Liver (tissue), 9 donors: ENCODE data around the gene GOLGA7B. TPM values are rescaled to one million over a fixed set of nuclear protein-coding genes. Genes with fewer than 3 reads are reported as not detected.

ENCODE experiments used
- DNase-seq: peaks from one replicate; pipeline ENCODE4 v3.0.0-alpha.2; 2017; ENCODE audit warnings: low spot score
- H3K27ac ChIP-seq, 2 donors: one replicate each; pipeline ENCODE4 v1.7.0; 2013; ENCODE audit warnings: inconsistent platforms in 2 of 2, low read length in 2 of 2, control low read depth in 1 of 2, low read depth in 1 of 2, mild to moderate bottlenecking in 1 of 2
- H3K27me3 ChIP-seq, 4 donors: one replicate each; pipeline versions ENCODE4 v1.6.1 to v1.7.0; 2013; ENCODE audit warnings: low read length in 3 of 4, inconsistent platforms in 1 of 4, mild to moderate bottlenecking in 1 of 4, moderate library complexity in 1 of 4; ENCODE audit not compliant: control insufficient read depth in 4 of 4, insufficient read depth in 4 of 4
- H3K36me3 ChIP-seq, 4 donors: one replicate each; pipeline versions ENCODE4 v1.6.1 to v1.7.0; 2013; ENCODE audit warnings: low read length in 3 of 4, mild to moderate bottlenecking in 3 of 4, low read depth in 1 of 4, moderate library complexity in 1 of 4; ENCODE audit not compliant: control insufficient read depth in 4 of 4, insufficient read depth in 3 of 4
- H3K4me1 ChIP-seq, 4 donors: one replicate each; pipeline versions ENCODE4 v1.6.1 to v1.7.0; 2013; ENCODE audit warnings: low read length in 3 of 4, mild to moderate bottlenecking in 3 of 4, moderate library complexity in 1 of 4; ENCODE audit not compliant: control insufficient read depth in 4 of 4, insufficient read depth in 4 of 4
- H3K4me3 ChIP-seq, 3 donors: one replicate each; pipeline versions ENCODE4 v1.6.1 to v1.7.0; 2013; ENCODE audit warnings: low read length in 3 of 3, control low read depth in 1 of 3, low read depth in 1 of 3, mild to moderate bottlenecking in 1 of 3
- H3K9ac ChIP-seq, 2 donors: one replicate each; pipeline ENCODE4 v1.7.0; 2013; ENCODE audit warnings: low read length in 2 of 2, mild to moderate bottlenecking in 2 of 2, moderate library complexity in 2 of 2, control low read depth in 1 of 2, low read depth in 1 of 2
- H3K9me3 ChIP-seq, 4 donors: one replicate each; pipeline versions ENCODE4 v1.6.1 to v1.7.0; 2013; ENCODE audit warnings: low read length in 3 of 4; ENCODE audit not compliant: control insufficient read depth in 4 of 4
- CTCF ChIP-seq: fragments of 150-350 bp; IDR thresholded peaks from 2 replicates; pipeline ENCODE4 v1.5.1; 2017; ENCODE audit warnings: improper control_type of control experiment, low read depth, low read length; ENCODE audit not compliant: missing input control
- EGR1 ChIP-seq, 2 donors: IDR thresholded peaks; 2 replicates each; pipeline ENCODE4 v1.6.1; 2016 to 2018; ENCODE audit warnings: antibody characterized with exemption in 2 of 2, low read depth in 2 of 2
- GABPA ChIP-seq, 2 donors: IDR thresholded peaks in 1 of 2; conservative IDR thresholded peaks in 1 of 2; 2 replicates each; pipeline ENCODE4 v1.6.1; 2016; ENCODE audit warnings: antibody characterized with exemption in 2 of 2, mild to moderate bottlenecking in 1 of 2, moderate library complexity in 1 of 2
- HNF4A ChIP-seq, 2 donors: conservative IDR thresholded peaks; 2 replicates each; pipeline ENCODE4 v1.6.1; 2016; ENCODE audit warnings: antibody characterized with exemption in 2 of 2, mild to moderate bottlenecking in 2 of 2
- HNF4G ChIP-seq: IDR thresholded peaks from 2 replicates; pipeline ENCODE4 v1.6.1; 2016; ENCODE audit warnings: antibody characterized with exemption
- JUND ChIP-seq, 2 donors: IDR thresholded peaks; 2 replicates each; pipeline ENCODE4 v1.6.1; 2016; ENCODE audit warnings: antibody characterized with exemption in 2 of 2
- MAX ChIP-seq: IDR thresholded peaks from 2 replicates; pipeline ENCODE4 v1.6.1; 2016; ENCODE audit warnings: antibody characterized with exemption
- NR2F2 ChIP-seq: IDR thresholded peaks from 2 replicates; pipeline ENCODE4 v1.6.1; 2016; ENCODE audit warnings: antibody characterized with exemption
- REST ChIP-seq: IDR thresholded peaks from 2 replicates; pipeline ENCODE4 v1.6.1; 2016; ENCODE audit warnings: antibody characterized with exemption, mild to moderate bottlenecking
- RXRA ChIP-seq, 2 donors: IDR thresholded peaks; 2 replicates each; pipeline ENCODE4 v1.6.1; 2017 to 2018; ENCODE audit warnings: antibody characterized with exemption in 2 of 2, mild to moderate bottlenecking in 1 of 2
- SP1 ChIP-seq: IDR thresholded peaks from 2 replicates; pipeline ENCODE4 v1.6.1; 2018; ENCODE audit warnings: antibody characterized with exemption, mild to moderate bottlenecking
- TAF1 ChIP-seq: conservative IDR thresholded peaks from 2 replicates; pipeline ENCODE4 v1.6.1; 2016; ENCODE audit warnings: antibody characterized with exemption, mild to moderate bottlenecking
- YY1 ChIP-seq: IDR thresholded peaks from 2 replicates; pipeline ENCODE4 v1.6.1; 2016; ENCODE audit warnings: antibody characterized with exemption, mild to moderate bottlenecking
- ZBTB33 ChIP-seq: IDR thresholded peaks from 2 replicates; pipeline ENCODE4 v1.6.1; 2016; ENCODE audit warnings: antibody characterized with exemption
- WGBS: extraction: QIAGEN DNeasy Blood & Tissue Kit; methylation state at CpG from one replicate; pipeline ENCODE4 v1.1.7; 2013; 5-methylcytosine and 5-hydroxymethylcytosine counted together
- polyA plus RNA-seq, 2 donors: library from polyadenylated mRNA; stranded (reverse) in 1 of 2; unstranded in 1 of 2; fragments of 200-250 nt in 1 of 2; fragments of >200 nt in 1 of 2; fragmentation: Nextera tagmentation in 1 of 2; extraction: Ambion mirVana in 1 of 2; gene quantifications; one replicate each; pipeline versions ENCODE4 v1.2.1 to v1.2.3, GENCODE V29; 2013 to 2015
- total RNA-seq, 2 donors: library from RNA; depleted of rRNA; stranded (reverse); fragments of >200 nt; gene quantifications; one replicate each; pipeline ENCODE4 v1.2.3, GENCODE V29; 2014
- donor health status: healthy.
- donor health status: healthy.
- donor health status: healthy.
- donor health status: healthy.
- donor health status: healthy.

GOLGA7B gene
- total and polyA plus RNA-seq, 4 donors, result 0.05 to 0.63 (median 0.40) TPM

GRCh38 chr10:97801422-97801821, 48.2 kb upstream of the GOLGA7B start (continued):
- no peak for TF ChIP-seq GABPA (IDR thresholded peaks at IDR 0.05 in 1 of 2, conservative IDR thresholded peaks at IDR 0.05 in 1 of 2)

DNA sequence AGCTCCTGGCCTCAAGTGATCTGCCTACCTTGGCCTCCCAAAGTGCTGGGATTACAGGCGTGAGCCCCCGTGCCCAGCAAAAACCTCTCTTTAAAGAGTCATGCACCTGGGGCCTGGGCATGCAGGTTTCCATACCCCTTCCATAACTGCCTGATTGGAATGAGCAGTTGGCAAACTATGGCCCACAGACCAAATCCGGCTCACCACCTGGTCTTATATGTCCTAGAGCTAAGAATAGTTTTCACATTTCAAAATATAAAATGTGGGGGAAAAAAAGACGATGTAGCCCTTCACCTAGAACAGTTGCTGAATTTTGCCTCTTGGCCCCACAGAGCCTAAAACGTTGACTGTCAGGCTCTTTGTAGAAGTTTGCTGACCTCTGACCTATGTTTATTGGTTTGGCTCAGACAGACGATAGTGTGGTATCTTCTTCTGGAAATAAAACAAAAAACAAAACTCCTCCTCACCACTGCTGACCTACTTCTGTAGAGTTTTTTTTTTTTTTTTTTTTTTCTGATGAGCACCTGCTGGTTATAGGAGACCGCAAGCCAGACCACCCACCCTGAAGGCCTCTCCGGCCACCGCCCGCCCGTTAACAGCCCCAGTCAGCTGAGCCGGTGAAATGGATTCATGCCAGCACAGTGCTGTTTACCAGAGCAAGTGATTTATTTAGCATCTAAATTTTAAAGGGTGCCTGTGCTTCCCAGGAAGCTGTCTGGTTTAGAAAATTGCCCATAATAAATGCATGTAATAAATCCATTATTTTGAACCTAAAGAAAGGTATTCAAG, 44.4 kb upstream of the GOLGA7B start:
- 78% methylated on average over 12 of the region's 12 CpGs for WGBS
- H3K36me3 ChIP-seq, result no peaks in the 10 kb centered on the region
- TF ChIP-seq NR2F2 (no peak), ZBTB33 (no peak), JUND (IDR thresholded peaks at IDR 0.05) (no peak), TAF1 (no peak), MAX (no peak), EGR1 (IDR thresholded peaks at IDR 0.05; ENCODE audit: low read depth in 2 of 2) (no peak), CTCF (no peak), YY1 (no peak), SP1 (no peak), HNF4A (conservative IDR thresholded peaks at IDR 0.05) (no peak), REST (no peak), RXRA (IDR thresholded peaks at IDR 0.05) (no peak), HNF4G (no peak), GABPA (IDR thresholded peaks at IDR 0.05 in 1 of 2, conservative IDR thresholded peaks at IDR 0.05 in 1 of 2) (no peak)
- no peak overlapping the region for H3K27ac ChIP-seq
- no peaks in the 10 kb centered on the region for H3K27me3 ChIP-seq
- DNase-seq, result no peak
- H3K4me1 ChIP-seq, result no peaks in the 10 kb centered on the region
- no peak overlapping the region for H3K9ac ChIP-seq
- H3K9me3 ChIP-seq, result no peaks in the 10 kb centered on the region
- no peak overlapping the region for H3K4me3 ChIP-seq
